Erythroblast (primary cell): ENCODE data around the gene GRIP2.

Experiments used
- GATA1 ChIP-seq: IDR thresholded peaks from 2 replicates; pipeline ENCODE4 v1.6.1; 2011; ENCODE audit warnings: low read depth, mild to moderate bottlenecking, control low read depth, low read length, moderate library complexity
- POLR2A ChIP-seq: IDR thresholded peaks from 2 replicates; pipeline ENCODE4 v1.6.1; 2011; ENCODE audit warnings: mild to moderate bottlenecking, low read length

GRCh38 chr3:14582045-14582410 lies 41.9 kb upstream of the GRIP2 start:
- TF ChIP-seq POLR2A (no peak), GATA1 (no peak)
